Esophagus muscularis mucosa (tissue), 4 donors: ENCODE results near the gene FASTKD3.

Experiments
- CTCF ChIP-seq, 3 experiments: fragments of 200-600 bp in 2 of 3; fragments of 450-650 bp in 1 of 3; sonication (generic) in 2 of 3; IDR thresholded peaks; one replicate each; pipeline ENCODE4 v1.5.1; 2017 to 2019; ENCODE audit warnings: antibody characterized with exemption in 3 of 3, mild to moderate bottlenecking in 2 of 3, moderate library complexity in 1 of 3
- EP300 ChIP-seq: sonication (generic); formaldehyde crosslinking; IDR thresholded peaks from one replicate; pipeline ENCODE4 v1.6.1; 2017; ENCODE audit warnings: antibody characterized with exemption
- POLR2A ChIP-seq: fragments of 450-650 bp; IDR thresholded peaks from one replicate; pipeline ENCODE4 v1.6.1; 2017; ENCODE audit warnings: antibody characterized with exemption, moderate library complexity, mild to moderate bottlenecking, low read depth
- POLR2AphosphoS5 ChIP-seq, 2 donors: sonication (generic); formaldehyde crosslinking; IDR thresholded peaks; one replicate each; pipeline ENCODE4 v1.6.1; 2017; ENCODE audit warnings: antibody characterized with exemption in 2 of 2

- TF ChIP-seq POLR2AphosphoS5 (IDR thresholded peaks at IDR 0.05) (no peak), CTCF (IDR thresholded peaks at IDR 0.05) (no peak), POLR2A (no peak), EP300 (no peak)
Measured at GRCh38 chr5:7871653-7872052, 2.8 kb upstream of the FASTKD3 start.
